GM19035 (cell line): ENCODE measurements around the gene CDKN1C.
A peak's percentile ranks its signal among the peaks of the same experiment; 100 is the strongest.

Experiments
- ATAC-seq: cut with Tn5 transposase; IDR thresholded peaks from one replicate; pipeline ENCODE4 v1.9.1; 2021; ENCODE audit not compliant: unreplicated experiment

The CDKN1C gene

GRCh38 chr11:2885678-2886081 is at the start of gene CDKN1C:
Gene CDKN1C (minus strand): TSS chr11:2885775. CDS start chr11:2885456, 319 bp downstream.
- peak; percentile 83 for ATAC-seq

DNA sequence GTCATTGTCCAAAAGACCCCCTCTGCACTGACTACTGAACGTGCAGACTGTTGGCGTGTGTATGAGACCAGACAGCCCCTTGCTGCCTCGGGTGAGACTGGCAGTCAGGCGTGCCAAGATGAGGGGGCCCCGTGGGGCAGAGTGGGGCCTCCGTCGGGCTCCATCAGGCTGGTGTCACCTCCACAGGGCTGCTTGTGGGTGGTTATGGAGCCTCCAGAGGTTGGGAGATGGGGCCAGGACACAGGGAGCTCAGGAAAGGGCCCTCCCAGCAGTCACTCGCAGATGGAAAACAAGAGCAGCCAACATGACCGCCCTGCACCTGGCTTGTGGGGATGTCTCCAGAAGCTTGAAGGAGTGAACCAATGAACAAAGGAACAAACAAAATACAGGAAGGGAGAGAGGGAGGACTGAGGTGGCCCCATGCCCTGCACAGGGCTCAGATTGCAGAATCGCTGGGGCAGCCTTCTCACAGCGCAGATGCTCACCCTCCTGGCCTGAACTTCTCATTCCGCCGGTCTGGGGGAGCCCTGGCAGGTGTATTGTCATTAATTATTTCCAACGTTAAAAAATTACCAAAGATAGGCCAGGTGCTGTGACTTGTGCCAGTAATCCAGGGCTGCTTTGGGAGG is 49.1 kb upstream of the CDKN1C start:
- ATAC-seq, result no peak

DNA sequence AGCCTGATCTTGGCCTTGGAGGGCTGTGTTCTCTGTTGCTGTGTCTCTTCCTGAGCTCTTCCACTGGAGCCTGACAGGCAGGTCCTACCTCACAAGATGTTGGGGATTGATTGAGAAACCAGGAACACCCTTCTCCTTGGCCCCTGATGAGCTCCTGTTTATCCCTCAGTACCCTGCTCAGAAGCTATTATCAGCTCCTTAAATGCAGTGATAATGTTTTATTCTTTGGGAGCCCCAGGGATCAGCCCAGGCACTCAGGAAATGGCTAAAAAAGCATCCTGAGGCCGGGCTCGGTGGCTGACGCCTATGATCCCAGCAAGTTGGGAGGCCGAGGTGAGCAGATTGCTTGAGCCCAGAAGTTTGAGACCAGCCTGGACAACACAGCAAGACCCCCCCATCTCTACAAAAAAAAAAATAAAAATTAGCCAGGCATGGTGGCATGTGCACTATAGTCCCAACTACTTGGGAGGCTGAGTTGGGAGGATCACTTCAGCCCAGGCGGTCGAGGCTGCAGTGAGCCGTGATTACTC is 48.5 kb upstream of the CDKN1C start:
- ATAC-seq, result no peak

DNA sequence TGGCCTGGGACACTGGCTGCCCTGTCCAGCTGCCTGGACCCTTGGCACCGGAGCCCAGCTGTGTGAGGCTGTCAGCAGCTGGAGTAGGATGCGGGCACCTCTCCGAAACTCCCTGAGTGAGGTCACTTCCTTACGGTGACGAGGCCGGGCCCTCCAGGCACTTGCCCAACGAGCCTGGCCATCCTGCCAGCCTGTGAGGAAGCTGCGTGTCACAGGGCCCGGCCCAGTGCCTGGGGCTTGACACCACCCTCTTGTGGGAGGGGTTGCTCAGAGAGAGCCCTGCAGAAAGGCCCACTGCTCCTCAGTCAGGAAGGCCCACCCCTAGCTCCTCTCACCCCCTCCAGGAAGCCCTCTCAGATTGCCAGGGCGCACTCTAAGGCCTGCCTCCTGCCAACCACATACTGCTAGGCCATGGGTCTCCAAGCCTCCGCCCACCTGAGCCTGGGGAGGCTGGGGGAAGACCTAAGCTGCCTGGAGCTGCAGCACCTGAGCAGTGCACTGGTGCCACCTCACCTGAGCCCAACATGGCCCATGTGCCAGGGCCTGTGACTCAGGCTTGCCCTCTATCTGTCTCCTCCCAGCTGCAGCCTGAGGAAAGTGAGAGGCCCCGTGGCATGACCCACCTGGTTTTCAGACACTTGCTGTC is 47.9 kb upstream of the CDKN1C start:
- ATAC-seq, result no peak

GRCh38 chr11:2932850-2933251 is 47.3 kb upstream of the CDKN1C start:
- ATAC-seq, result no peak

- ATAC-seq, result no peak
Measured at GRCh38 chr11:2931771-2932738, 46.5 kb upstream of the CDKN1C start.

GRCh38 chr11:2931420-2931746 is 45.8 kb upstream of the CDKN1C start:
- no peak for ATAC-seq

- ATAC-seq, result peak; percentile 43
Measured at GRCh38 chr11:2930704-2931419, 45.3 kb upstream of the CDKN1C start.

DNA sequence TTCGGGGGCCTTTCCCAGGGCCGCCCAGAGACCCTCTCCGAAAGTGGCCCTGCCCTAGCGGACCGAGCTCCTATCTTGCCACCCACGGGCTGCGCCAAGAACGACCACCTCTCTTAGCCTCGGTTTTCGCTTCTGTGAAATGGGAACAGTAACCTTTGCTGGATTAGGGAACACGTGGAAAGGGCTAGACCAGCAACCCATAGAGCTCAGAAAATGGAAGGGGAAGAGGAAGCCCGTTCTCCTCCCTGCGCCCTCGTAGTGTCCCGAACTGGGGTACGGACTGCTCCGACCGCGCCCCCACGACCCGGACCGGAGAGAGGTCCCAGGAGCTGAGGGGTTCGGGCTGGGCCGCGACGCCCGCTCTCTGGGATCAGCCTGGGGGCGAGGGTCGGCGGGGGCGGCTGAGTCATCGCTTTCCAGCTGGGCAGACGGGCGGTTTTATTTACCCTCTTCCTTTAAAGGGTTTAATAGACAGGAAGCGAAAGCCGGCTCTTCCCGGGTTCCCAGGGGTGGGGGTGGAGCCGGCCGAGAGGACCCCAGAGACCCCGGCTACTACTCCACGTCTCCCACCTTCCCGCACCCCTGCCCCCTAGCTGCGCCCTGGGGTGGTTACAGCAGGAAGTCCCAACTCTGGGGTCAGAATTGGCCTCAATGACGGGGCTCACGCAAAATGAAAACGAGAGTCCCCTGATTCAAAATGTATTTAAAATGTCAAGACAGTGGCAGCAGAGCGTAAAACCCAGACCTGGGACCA is 44.6 kb upstream of the CDKN1C start:
- ATAC-seq, result peak; percentile 56

DNA sequence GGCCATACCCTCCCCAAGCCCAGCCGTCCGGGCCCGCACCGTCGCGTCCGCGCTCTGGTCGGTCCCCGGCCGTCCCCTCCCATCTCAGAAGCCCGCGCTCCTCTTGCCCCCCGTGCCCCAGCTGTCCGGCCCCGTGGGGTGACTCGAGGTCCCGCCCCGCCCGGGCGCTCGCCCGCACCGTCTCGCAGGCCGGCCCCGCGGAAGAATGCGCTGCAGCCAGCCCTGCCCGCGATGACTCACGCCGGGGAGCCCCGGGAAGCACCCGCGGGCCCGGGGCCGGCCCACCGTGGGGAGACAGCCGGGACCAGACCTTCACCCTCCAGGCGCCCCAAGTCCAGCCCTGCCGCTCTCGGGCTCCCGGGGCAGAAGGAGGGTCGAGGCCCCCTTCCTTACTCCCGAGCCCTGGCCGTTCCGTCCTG is 44.0 kb upstream of the CDKN1C start:
- no peak for ATAC-seq

GRCh38 chr11:2928605-2929530 is 43.3 kb upstream of the CDKN1C start, which contains the start of gene PHLDA2:
Gene PHLDA2 (minus strand): TSS chr11:2929420. CDS start chr11:2929364, 56 bp downstream.
- no peak for ATAC-seq

- ATAC-seq, result no peak
Measured at GRCh38 chr11:2927851-2928604, 42.5 kb upstream of the CDKN1C start.

GRCh38 chr11:2927121-2927800 is 41.7 kb upstream of the CDKN1C start:
- no peak for ATAC-seq

DNA sequence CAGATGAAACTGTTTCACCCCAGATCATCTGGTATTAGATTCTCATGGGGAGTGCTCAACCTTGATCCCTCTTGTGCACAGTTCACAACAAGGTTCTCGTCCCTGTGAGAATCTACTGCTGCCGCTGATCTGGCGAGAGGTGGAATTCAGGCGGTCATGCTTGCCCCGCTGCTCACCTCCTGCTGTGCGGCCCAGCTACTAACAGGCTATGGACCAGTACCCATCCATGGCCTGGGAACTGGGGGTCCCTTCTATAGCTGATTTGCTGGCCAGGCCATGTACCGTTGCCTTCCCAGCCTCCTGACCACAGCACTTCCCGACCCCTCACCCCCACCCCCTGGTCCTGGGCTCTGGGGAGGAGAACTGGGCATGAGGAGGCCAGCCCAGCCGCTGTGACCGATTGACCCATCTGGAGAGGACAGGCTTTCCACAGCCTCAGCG is 41.1 kb upstream of the CDKN1C start:
- no peak for ATAC-seq

GRCh38 chr11:2924821-2925675 is 39.5 kb upstream of the CDKN1C start:
- ATAC-seq, result no peak

- ATAC-seq, result no peak
Measured at GRCh38 chr11:2924381-2924780, 38.8 kb upstream of the CDKN1C start.
